DMS 273 (cell line): ENCODE data around the gene S1PR4.
"Not testable (repeated sequence)": the region's sequence is repeated elsewhere in the genome, so short reads cannot be mapped to it uniquely, and the experiment has no call there.

ENCODE experiments used
- DNase-seq: peaks from one replicate; lab custom pipeline; 2025; ENCODE audit not compliant: unreplicated experiment; lab: John Stamatoyannopoulos, UW

S1PR4 gene

DNA sequence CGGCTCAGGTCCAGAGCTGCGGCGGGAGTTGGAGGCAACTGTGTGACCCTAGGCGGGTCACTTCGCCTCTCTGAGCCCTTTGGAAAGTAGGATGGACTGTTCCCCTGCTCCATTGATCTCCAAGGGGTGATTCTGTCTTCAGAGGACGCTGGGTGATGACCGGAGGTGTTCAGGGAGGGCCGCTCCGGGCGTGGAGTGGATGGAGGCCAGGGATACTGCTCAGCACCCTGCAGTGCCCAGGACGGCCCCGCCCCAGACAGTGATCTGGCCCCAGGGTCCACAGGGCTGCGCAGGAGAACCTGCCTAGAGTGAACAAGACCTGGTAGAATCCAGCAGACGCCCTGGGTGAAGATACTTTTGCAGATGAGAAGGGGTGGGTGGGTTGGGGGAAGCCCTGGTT lies 14.1 kb downstream of the S1PR4 start:
- no peak for DNase-seq

DNA sequence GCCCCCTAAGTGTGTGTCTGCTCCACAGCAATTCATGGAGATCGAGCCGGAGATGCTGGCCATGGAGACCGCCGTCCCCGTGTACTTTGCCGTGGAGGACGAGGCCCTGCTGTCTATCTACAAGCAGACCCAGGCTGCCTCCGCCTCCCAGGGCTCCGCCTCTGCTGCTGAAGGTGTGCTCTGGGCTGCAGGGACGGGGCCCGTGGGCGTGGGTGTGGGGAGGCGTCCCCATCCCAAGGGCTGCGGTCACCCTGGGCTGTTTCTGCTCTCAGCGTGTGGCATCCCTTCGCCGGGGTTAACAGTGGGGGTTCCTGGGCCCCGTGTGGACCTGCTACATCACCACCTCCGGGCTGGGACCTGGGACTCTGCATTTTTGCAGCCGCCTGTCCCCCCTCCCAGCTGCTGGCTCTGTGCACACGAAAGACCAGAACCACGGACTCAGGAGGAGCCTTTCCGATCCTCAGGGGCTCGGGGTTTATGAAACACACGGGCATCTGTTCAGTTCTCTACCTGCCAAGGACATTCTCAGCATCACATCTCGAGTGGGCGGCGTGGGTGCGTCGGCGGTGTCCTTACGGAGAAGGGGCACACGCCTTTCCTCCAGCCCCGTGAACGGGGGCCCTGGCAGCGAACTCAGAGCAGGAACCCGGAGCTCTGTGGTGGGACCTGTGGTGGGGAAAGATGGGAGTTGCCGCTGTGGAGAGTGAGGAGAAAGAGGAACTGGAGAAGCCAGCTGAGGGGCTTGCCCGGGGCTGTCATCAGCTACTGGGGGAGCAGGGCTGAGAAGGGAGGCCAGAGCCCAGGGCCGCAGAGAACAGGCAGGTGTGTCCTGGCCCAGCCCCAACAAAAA lies 14.9 kb downstream of the S1PR4 start:
- DNase-seq: no peak

- peak; percentile 57 for DNase-seq
These were observed 15.8 kb downstream of the S1PR4 start for GRCh38 chr19:3194106-3195087.

DNA sequence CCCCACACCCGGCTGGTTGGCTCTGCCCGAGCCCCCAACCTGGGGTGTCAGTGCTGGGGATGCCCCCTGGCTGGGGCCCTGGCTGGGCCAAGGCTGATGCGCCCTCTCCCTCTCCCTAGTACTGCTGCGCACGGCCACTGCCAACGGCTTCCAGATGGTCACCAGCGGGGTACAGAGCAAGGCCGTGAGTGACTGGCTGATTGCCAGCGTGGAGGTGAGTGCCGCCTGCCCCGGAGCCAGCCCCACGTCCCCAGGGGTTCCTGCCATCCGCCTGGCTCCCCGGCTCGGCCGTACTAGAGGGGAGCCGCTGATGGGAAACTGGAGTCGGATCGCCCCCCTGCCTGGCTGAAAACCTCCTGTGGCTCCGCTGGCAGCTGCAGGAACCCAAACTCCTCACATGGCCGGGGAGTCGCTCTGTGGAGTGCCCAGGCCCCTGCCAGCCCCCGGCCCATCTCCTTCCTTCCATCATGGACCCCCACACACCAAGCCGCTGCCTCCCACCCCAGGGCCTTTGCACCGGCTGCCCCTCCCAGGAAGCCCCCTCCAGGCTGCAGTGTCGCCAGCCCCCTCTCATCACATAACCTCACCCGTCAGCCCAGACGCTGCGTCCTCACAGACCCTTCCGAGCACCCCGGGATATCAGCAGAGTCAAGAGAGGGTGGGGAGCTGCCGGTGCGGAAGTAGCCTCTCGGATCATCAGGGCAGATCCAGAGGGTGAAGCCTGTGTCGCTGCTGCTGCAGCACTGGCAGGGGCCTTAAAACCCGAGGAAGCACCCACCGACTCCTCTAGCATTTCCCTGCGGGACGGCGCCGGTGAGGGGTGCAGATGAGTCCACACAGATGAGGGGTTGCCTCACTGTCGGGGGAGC lies 17.7 kb downstream of the S1PR4 start:
- DNase-seq: peak; percentile 93

DNA sequence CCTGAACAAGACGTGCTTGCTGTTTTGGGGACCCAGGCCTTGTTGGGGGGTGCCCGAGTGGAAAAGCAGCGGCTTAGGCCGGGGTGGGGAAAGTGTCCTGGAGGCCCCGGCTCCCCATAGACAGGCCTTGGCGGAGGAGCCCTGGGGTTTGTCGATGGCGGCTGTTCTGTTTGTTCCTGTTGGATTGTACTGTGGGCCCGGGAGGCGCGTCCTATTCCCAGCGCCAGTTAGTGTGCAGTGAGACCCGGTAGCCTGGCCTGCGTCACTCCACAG lies 18.3 kb downstream of the S1PR4 start:
- DNase-seq: no peak

DNA sequence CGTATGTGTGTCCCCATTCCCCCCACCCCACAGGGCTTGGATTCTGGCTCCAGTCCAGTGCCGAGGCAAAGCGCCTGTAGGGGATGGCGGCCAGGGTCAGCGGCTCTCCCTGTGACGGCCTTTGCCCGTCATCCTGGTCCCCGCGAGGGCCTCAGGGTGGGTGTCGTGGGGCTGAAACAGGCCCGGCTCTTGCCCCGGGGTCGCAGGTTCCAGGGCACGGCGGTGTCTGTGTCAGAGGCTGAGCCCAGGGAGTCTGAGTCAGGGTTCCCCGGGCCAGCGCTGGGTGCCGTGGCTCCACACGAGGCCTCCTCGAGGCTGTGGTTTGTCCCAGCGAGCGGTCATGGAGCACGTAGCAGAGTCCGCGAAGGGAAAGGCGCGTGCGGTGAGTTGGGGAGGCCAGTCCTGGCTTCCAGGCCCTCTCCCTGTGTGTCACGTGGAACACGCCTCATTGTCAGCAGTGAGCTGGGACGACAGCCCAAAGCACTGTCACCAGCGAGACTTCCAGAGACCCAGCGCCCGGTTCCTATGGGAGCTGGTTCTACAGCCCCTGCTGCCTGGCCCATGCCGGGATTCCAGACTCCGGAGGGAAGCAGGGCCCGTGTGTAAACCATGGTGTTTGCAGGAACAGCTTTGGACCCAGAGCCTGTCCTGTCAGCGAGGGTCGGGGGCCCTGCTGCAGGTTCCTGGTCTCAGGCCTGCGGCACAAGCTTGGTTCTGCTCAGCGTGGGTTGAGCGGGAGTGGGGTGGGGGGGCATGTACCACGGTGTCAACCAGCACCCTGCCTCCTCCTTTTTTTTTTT lies 20.5 kb downstream of the S1PR4 start:
- DNase-seq: no peak

DNA sequence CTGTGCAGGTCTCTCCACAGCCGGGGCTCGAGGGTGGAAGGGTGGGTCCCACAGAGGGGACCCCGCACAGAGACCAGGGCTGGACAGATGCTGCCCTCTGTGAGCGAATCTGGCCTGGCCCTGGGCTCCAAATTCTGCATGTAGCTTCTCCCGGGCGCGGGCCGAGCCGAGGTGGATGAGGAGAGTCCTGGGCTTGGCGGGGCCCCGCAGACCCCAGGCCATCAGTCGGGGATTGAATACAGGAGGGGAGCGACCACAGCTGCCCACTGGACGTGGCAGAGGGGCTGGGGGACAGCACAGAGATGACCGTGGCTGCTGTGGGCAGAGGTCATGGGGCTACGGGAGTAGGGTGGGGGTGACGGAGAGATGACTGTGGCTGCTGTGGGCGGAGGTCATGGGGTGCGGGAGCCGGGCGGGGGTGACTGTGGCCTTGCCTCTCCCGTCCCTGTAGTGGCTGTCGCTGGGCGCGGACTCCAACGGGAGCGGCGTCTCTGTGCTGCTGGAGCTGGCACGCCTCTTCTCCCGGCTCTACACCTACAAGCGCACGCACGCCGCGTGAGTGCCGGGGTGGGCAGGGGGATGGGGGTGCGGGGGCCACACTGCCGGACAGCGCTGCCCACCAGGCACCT lies 22.6 kb downstream of the S1PR4 start:
- DNase-seq: no peak

- DNase-seq: no peak
These were observed 23.3 kb downstream of the S1PR4 start for GRCh38 chr19:3201911-3202310.

DNA sequence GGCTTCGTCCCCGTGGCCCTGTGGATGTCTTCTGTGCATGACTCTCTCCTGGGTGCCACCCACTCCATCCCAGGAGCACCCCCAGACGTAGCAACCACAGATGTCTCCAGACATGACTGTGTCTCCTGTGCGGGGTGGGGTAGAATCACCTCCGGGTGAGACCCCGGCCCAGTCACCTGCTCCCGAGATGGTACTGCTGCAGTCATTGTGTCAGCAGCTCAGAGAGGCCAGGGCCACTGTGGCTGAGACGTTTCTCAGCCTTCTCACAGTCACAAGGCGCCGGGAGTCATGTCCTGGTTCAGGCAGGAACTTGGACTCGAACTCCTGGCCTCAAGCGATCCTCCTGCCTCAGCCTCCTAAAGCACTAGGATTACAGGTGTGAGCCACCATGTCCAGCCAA lies 23.8 kb downstream of the S1PR4 start:
- no peak for DNase-seq

DNA sequence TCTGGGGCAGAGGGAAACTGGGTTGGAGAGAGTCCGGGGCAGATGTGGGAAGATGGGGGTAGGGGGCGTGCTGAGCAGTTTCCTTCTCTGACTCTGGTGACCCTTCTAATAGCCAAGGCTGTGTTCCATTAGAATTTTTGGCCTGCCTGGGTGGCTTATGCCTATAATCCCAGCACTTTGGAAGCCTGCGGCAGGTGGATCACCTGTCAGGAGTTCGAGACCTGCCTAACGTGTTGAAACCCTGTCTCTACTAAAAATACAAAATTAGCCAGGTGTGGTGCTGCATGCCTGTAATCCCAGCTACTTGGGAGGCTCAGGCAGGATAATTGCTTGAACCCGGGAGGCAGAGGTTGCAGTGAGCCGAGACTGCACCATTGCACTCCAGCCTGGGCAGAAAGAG lies 24.3 kb downstream of the S1PR4 start:
- not testable (repeated sequence) for DNase-seq

DNA sequence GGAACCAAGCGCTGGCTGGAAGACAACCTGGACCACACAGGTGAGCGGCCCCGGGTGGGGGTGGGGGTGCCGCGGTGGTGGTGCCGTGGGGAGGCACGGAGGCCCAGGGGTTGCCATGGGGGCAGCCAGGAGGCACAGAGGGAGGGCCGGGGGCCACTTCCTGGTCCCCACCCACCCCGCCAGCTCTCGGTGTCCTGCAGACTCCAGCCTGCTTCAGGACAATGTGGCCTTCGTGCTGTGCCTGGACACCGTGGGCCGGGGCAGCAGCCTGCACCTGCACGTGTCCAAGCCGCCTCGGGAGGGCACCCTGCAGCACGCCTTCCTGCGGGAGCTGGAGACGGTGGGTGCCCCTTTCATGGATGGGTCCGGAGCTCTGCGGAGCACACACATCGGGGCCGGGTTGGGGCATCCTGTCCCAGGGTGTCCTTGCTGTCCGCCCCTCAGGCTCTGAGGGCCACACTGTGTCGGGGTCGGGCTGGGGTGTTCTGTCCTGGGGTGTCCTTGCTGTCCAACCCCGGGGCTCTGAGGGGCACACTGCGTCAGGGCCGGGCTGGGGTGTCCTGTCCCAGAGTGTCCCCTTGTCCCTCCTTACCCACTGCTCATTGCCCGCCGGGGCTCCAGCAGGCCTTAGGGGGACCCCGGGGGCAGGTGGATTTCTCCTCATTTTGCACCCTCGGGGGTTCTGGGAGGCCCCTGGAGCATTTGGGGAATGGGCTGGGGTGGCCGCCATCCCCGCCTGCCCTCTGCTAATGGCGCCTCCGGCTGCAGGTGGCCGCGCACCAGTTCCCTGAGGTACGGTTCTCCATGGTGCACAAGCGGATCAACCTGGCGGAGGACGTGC lies 25.5 kb downstream of the S1PR4 start:
- no peak for DNase-seq

- DNase-seq: no peak
These were observed 26.2 kb downstream of the S1PR4 start for GRCh38 chr19:3204646-3205275.

GRCh38 chr19:3206216-3206953 lies 27.8 kb downstream of the S1PR4 start:
- no peak for DNase-seq

GRCh38 chr19:3207461-3208242 lies 29.1 kb downstream of the S1PR4 start:
- peak; percentile 36 for DNase-seq

- DNase-seq: no peak
These were observed 30.0 kb downstream of the S1PR4 start for GRCh38 chr19:3208317-3209207.
